Measurements from ENCODE around the gene ADCY10. TPM values are rescaled to one million over a fixed set of nuclear protein-coding genes. Genes with fewer than 3 reads are reported as not detected.
A peak's percentile ranks its signal among the peaks of the same experiment; 100 is the strongest.
"Not testable (repeated sequence)": the region's sequence is repeated elsewhere in the genome, so short reads cannot be mapped to it uniquely, and the experiment has no call there.

ADCY10 gene
- total RNA-seq, 1 donor from 2014 or later: 0.39 TPM

GRCh38 chr1:167871331-167871730, 42.6 kb downstream of the ADCY10 start:
- no peak for DNase-seq (ENCODE audit: extremely low spot score, unreplicated experiment)
- peaks cover 6% of the 10 kb centered on the region for H3K4me1 Mint-ChIP-seq (ENCODE audit: unreplicated experiment)
- no peaks in the 10 kb centered on the region for H3K36me3 Mint-ChIP-seq
- no peaks in the 10 kb centered on the region for H3K27me3 Mint-ChIP-seq
- H3K27ac Mint-ChIP-seq: no peak overlapping the region
- H3K4me3 Mint-ChIP-seq: no peak overlapping the region
- TF ChIP-seq CTCF (conservative IDR thresholded peaks at IDR 0.05): no peak
- H3K9me3 Mint-ChIP-seq: no peaks in the 10 kb centered on the region

GRCh38 chr1:167869157-167870001, 44.6 kb downstream of the ADCY10 start:
- not testable (repeated sequence) for DNase-seq (ENCODE audit: extremely low spot score, unreplicated experiment); H3K4me1 Mint-ChIP-seq (ENCODE audit: unreplicated experiment); H3K9me3 Mint-ChIP-seq; H3K27me3 Mint-ChIP-seq; H3K36me3 Mint-ChIP-seq
- Mint-ChIP-seq H3K27ac (peak overlapping the region; percentile 72), H3K4me3 (peak overlapping the region; percentile 12)

GRCh38 chr1:167866739-167867414, 47.1 kb downstream of the ADCY10 start:
- not testable (repeated sequence) for H3K4me1 Mint-ChIP-seq (ENCODE audit: unreplicated experiment); DNase-seq (ENCODE audit: extremely low spot score, unreplicated experiment); H3K27me3 Mint-ChIP-seq; H3K4me3 Mint-ChIP-seq; H3K36me3 Mint-ChIP-seq; H3K9me3 Mint-ChIP-seq; H3K27ac Mint-ChIP-seq

GRCh38 chr1:167866326-167866725, 47.6 kb downstream of the ADCY10 start:
- H3K4me1 Mint-ChIP-seq (ENCODE audit: unreplicated experiment): not testable (repeated sequence)

GRCh38 chr1:167865804-167866308, 48.1 kb downstream of the ADCY10 start:
- H3K4me3 Mint-ChIP-seq; H3K9me3 Mint-ChIP-seq; H3K27me3 Mint-ChIP-seq; H3K36me3 Mint-ChIP-seq; H3K4me1 Mint-ChIP-seq (ENCODE audit: unreplicated experiment); DNase-seq (ENCODE audit: extremely low spot score, unreplicated experiment); H3K27ac Mint-ChIP-seq: not testable (repeated sequence)

More at GRCh38 chr1:167866326-167866725, 47.6 kb downstream of the ADCY10 start:
- H3K27ac Mint-ChIP-seq; H3K9me3 Mint-ChIP-seq; H3K36me3 Mint-ChIP-seq; H3K27me3 Mint-ChIP-seq; DNase-seq (ENCODE audit: extremely low spot score, unreplicated experiment); H3K4me3 Mint-ChIP-seq: not testable (repeated sequence)

- H3K27me3 Mint-ChIP-seq; H3K9me3 Mint-ChIP-seq; H3K36me3 Mint-ChIP-seq; H3K4me3 Mint-ChIP-seq; H3K27ac Mint-ChIP-seq; H3K4me1 Mint-ChIP-seq (ENCODE audit: unreplicated experiment); DNase-seq (ENCODE audit: extremely low spot score, unreplicated experiment): not testable (repeated sequence)
Observed at GRCh38 chr1:167865193-167865592, 48.7 kb downstream of the ADCY10 start.

- no peak overlapping the region for H3K4me3 Mint-ChIP-seq
Observed at GRCh38 chr1:167864392-167865032, 49.4 kb downstream of the ADCY10 start.

More at GRCh38 chr1:167864392-167865032, 49.4 kb downstream of the ADCY10 start:
- Mint-ChIP-seq H3K9me3 (no peaks in the 10 kb centered on the region), H3K36me3 (no peaks in the 10 kb centered on the region), H3K27ac (no peak overlapping the region), H3K4me1 (ENCODE audit: unreplicated experiment) (peaks cover under 1% of the 10 kb centered on the region), H3K27me3 (no peaks in the 10 kb centered on the region)
- no peak for DNase-seq (ENCODE audit: extremely low spot score, unreplicated experiment)
- TF ChIP-seq CTCF (conservative IDR thresholded peaks at IDR 0.05): no peak

All from type B pancreatic cell (in vitro differentiated cells).